Naive thymus-derived CD4-positive, alpha-beta T cell (primary cell): ENCODE results near the gene KCNJ11. TPM values are rescaled to one million over a fixed set of nuclear protein-coding genes. Genes with fewer than 3 reads are reported as not detected.

Experiments used
- ATAC-seq: fragments of 150-1000 bp; cut with Tn5 transposase; 2 replicates; pipeline ENCODE4 v1.10.0; 2021; ENCODE audit warnings: mild to moderate bottlenecking, moderate library complexity
- CTCF ChIA-PET: fragments of 350-600 bp; sonication (Branson Sonifier 250); formaldehyde crosslinking; loops from one replicate; lab custom pipeline; 2021; ENCODE audit warnings: antibody characterized with exemption; lab: Charles Lee
- POLR2A ChIA-PET: fragments of 350-600 bp; sonication (Branson Sonifier 250); formaldehyde crosslinking; loops from one replicate; lab custom pipeline; 2021; ENCODE audit warnings: antibody characterized with exemption, inconsistent platforms; lab: Charles Lee
- DNase-seq, 9 donors: peaks; one replicate each; pipeline versions ENCODE4 v3.0.0 to v3.0.0-alpha.2; 2020 to 2022; ENCODE audit warnings: mixed read lengths in 1 of 9
- H3K27ac ChIP-seq: one replicate; pipeline ENCODE4 v1.7.0; 2013; ENCODE audit warnings: mild to moderate bottlenecking, low read depth, low read length, moderate library complexity
- H3K27me3 ChIP-seq, 2 donors: one replicate each; pipeline ENCODE4 v1.7.0; 2013; ENCODE audit warnings: low read length in 2 of 2, mild to moderate bottlenecking in 2 of 2, moderate library complexity in 2 of 2; ENCODE audit not compliant: control insufficient read depth in 2 of 2, insufficient read depth in 2 of 2
- H3K36me3 ChIP-seq, 3 experiments: 1 replicate in 2 of 3; 2 replicates in 1 of 3; pipeline ENCODE4 v1.7.0; 2013; ENCODE audit warnings: low read length in 3 of 3, mild to moderate bottlenecking in 3 of 3, moderate library complexity in 1 of 3; ENCODE audit not compliant: insufficient read depth in 3 of 3, control insufficient read depth in 2 of 3
- H3K4me1 ChIP-seq, 2 donors: one replicate each; pipeline ENCODE4 v1.7.0; 2013; ENCODE audit warnings: low read length in 2 of 2, mild to moderate bottlenecking in 2 of 2, moderate library complexity in 1 of 2; ENCODE audit not compliant: control insufficient read depth in 2 of 2, insufficient read depth in 2 of 2
- H3K4me3 ChIP-seq: 2 replicates; pipeline ENCODE4 v1.7.0; 2013; ENCODE audit warnings: mild to moderate bottlenecking, low read length
- H3K9me3 ChIP-seq, 3 experiments: 1 replicate in 2 of 3; 2 replicates in 1 of 3; pipeline ENCODE4 v1.7.0; 2013; ENCODE audit warnings: low read length in 3 of 3; ENCODE audit not compliant: control insufficient read depth in 2 of 3
- H3K27ac Mint-ChIP-seq, 9 donors: one replicate each; pipeline ENCODE4 v1.8.0; 2020 to 2022; ENCODE audit warnings: mixed read lengths in 9 of 9, mild to moderate bottlenecking in 8 of 9, moderate library complexity in 5 of 9, inconsistent platforms in 2 of 9
- H3K27me3 Mint-ChIP-seq, 5 donors: one replicate each; pipeline ENCODE4 v1.8.0; 2021 to 2022; ENCODE audit warnings: mixed read lengths in 5 of 5, mild to moderate bottlenecking in 1 of 5
- H3K36me3 Mint-ChIP-seq, 5 donors: one replicate each; pipeline ENCODE4 v1.8.0; 2020 to 2022; ENCODE audit warnings: mixed read lengths in 5 of 5, mild to moderate bottlenecking in 3 of 5, inconsistent platforms in 1 of 5
- H3K4me1 Mint-ChIP-seq, 7 donors: one replicate each; pipeline ENCODE4 v1.8.0; 2020 to 2022; ENCODE audit warnings: mixed read lengths in 7 of 7, mild to moderate bottlenecking in 3 of 7, inconsistent platforms in 1 of 7
- H3K4me3 Mint-ChIP-seq, 10 donors: one replicate each; pipeline ENCODE4 v1.8.0; 2020 to 2022; ENCODE audit warnings: mild to moderate bottlenecking in 10 of 10, mixed read lengths in 10 of 10, moderate library complexity in 6 of 10, inconsistent platforms in 2 of 10
- H3K9me3 Mint-ChIP-seq, 11 donors: one replicate each; pipeline ENCODE4 v1.8.0; 2020 to 2022; ENCODE audit warnings: mixed read lengths in 11 of 11, mild to moderate bottlenecking in 4 of 11, inconsistent platforms in 1 of 11, moderate library complexity in 1 of 11
- intact Hi-C, 2 donors: fragments of 100-400 bp; cut with micrococcal nuclease; formaldehyde crosslinking; loops; one replicate each; pipeline ENCODE4 v1.15.1; 2023
- polyA plus RNA-seq, 2 donors: library from polyadenylated mRNA; unstranded; fragments of 300-500 nt; fragmentation: Illumina TruSeq; gene quantifications; one replicate each; pipeline ENCODE4 v1.2.3, GENCODE V29; 2021
- total RNA-seq, 6 experiments: library from RNA in 5 of 6; stranded (reverse) in 5 of 6; gene quantifications; 1 replicate in 5 of 6; 2 replicates in 1 of 6; pipeline ENCODE4 v1.2.3 and lab custom pipeline; 2021 to 2026

The KCNJ11 gene
- total and polyA plus RNA-seq, 7 experiments from 2014 or later: 0.24 to 1.4 (median 0.30) TPM; not detected in 4

DNA sequence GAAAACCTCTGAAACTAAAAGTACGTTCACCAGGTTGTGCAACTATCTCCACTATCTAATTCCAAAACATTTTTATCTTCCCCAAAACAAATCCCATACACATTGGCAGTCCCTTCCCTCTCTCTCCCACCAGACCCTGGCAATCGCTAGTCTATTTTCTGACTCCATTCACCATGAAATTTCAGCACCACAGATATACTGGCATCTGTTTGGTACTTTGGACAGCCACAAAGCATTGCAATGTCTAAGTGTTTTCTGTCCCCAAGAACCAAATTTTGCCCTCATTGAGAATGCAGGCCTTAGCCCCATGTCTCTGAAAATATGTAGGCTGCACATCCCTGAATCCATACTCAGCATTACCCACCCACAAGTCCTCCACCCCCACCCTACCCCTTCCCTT lies 28.0 kb upstream of the KCNJ11 start:
- intact Hi-C loops: no loop called here
- Histone ChIP-seq H3K4me1 (no peaks in the 10 kb centered on the region), H3K4me3 (no peak overlapping the region), H3K36me3 (no peaks in the 10 kb centered on the region), H3K27me3 (peaks cover 0 to 2% of the 10 kb centered on the region in 2 donors), H3K9me3 (no peaks in the 10 kb centered on the region), H3K27ac (no peak overlapping the region)
- Mint-ChIP-seq H3K27me3 (peaks cover 19 to 52% (median 34%) of the 10 kb centered on the region in 5 donors), H3K4me1 (peaks cover 0 to 40% (median 5%) of the 10 kb centered on the region in 7 donors), H3K9me3 (no peaks in the 10 kb centered on the region), H3K36me3 (no peaks in the 10 kb centered on the region), H3K4me3 (no peak overlapping the region), H3K27ac (no peak overlapping the region)
- CTCF ChIA-PET: no interaction called here
- DNase-seq (no peak), ATAC-seq (no peak)
- POLR2A ChIA-PET: no interaction called here

DNA sequence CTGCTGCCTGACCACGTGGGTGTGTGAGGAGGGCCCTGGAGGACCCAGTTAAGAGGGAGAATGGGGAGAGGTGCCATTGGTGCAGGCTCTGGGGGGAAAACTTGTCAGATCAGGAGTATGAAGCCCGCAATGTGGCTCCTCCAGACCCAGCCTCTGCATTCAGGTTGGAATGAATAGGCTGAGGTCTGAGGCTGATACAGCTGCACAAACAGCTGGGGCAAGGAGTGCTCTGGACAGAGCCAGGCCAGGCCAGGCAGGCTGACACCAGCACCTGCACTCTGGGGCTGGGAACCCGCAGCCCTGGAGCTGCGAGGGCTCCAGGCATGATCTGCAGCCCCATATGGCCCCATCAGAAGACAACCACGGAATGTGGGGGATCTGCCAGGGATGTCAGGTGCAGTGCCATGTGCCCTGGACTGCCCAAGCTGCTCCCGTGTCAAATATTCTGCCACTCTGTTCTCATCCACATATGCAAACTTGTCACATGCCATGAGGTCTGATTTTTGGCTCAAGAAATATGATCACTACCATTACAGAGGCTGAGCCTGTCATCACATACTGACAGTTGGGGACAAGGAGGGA lies 27.2 kb upstream of the KCNJ11 start:
- intact Hi-C loops: no loop called here
- Mint-ChIP-seq H3K27me3 (peaks cover 19 to 45% (median 31%) of the 10 kb centered on the region in 5 donors), H3K9me3 (no peaks in the 10 kb centered on the region), H3K27ac (peak overlapping the region in 1 of 9 donors; percentile 16), H3K4me3 (peak overlapping the region in 1 of 10 donors; percentile 29), H3K36me3 (no peaks in the 10 kb centered on the region), H3K4me1 (peaks cover 0 to 41% (median 5%) of the 10 kb centered on the region in 7 donors)
- ChIA-PET POLR2A (no interaction called here), CTCF (no interaction called here)
- no peaks in the 10 kb centered on the region for H3K9me3 ChIP-seq
- no peak overlapping the region for H3K4me3 ChIP-seq
- DNase-seq: no peak
- ATAC-seq: no peak
- no peaks in the 10 kb centered on the region for H3K4me1 ChIP-seq
- no peaks in the 10 kb centered on the region for H3K27me3 ChIP-seq
- H3K36me3 ChIP-seq: no peaks in the 10 kb centered on the region
- no peak overlapping the region for H3K27ac ChIP-seq

- no peaks in the 10 kb centered on the region for H3K36me3 ChIP-seq
- ATAC-seq (no peak), DNase-seq (no peak)
- ChIA-PET POLR2A (no interaction called here), CTCF (no interaction called here)
- peaks cover 19 to 41% (median 30%) of the 10 kb centered on the region in 5 donors for H3K27me3 Mint-ChIP-seq
- no peaks in the 10 kb centered on the region for H3K9me3 ChIP-seq
- H3K27ac Mint-ChIP-seq: no peak overlapping the region
- H3K4me1 Mint-ChIP-seq: peaks cover 0 to 41% (median 5%) of the 10 kb centered on the region in 7 donors
- no peaks in the 10 kb centered on the region for H3K4me1 ChIP-seq
- H3K27me3 ChIP-seq: no peaks in the 10 kb centered on the region
- H3K4me3 Mint-ChIP-seq: peak overlapping the region in 1 of 10 donors; percentile 29
- intact Hi-C loops: no loop called here
- H3K27ac ChIP-seq: no peak overlapping the region
- no peaks in the 10 kb centered on the region for H3K9me3 Mint-ChIP-seq
- H3K4me3 ChIP-seq: no peak overlapping the region
- H3K36me3 Mint-ChIP-seq: no peaks in the 10 kb centered on the region
Observed at GRCh38 chr11:17414992-17415391, 26.5 kb upstream of the KCNJ11 start.

GRCh38 chr11:17414317-17414737 lies 25.9 kb upstream of the KCNJ11 start:
- intact Hi-C loops: no loop called here
- no peaks in the 10 kb centered on the region for H3K36me3 Mint-ChIP-seq
- H3K9me3 Mint-ChIP-seq: no peaks in the 10 kb centered on the region
- H3K4me3 Mint-ChIP-seq: peak overlapping the region in 1 of 10 donors; percentile 72
- peak overlapping the region in 1 of 9 donors; percentile 84 for H3K27ac Mint-ChIP-seq
- ChIA-PET CTCF (no interaction called here), POLR2A (no interaction called here)
- Histone ChIP-seq H3K27me3 (no peaks in the 10 kb centered on the region), H3K4me3 (no peak overlapping the region), H3K27ac (no peak overlapping the region), H3K9me3 (no peaks in the 10 kb centered on the region), H3K4me1 (no peaks in the 10 kb centered on the region), H3K36me3 (no peaks in the 10 kb centered on the region)
- H3K27me3 Mint-ChIP-seq: peaks cover 14 to 34% (median 25%) of the 10 kb centered on the region in 5 donors
- ATAC-seq (no peak), DNase-seq (no peak)
- peaks cover 0 to 41% (median 5%) of the 10 kb centered on the region in 7 donors for H3K4me1 Mint-ChIP-seq

DNA sequence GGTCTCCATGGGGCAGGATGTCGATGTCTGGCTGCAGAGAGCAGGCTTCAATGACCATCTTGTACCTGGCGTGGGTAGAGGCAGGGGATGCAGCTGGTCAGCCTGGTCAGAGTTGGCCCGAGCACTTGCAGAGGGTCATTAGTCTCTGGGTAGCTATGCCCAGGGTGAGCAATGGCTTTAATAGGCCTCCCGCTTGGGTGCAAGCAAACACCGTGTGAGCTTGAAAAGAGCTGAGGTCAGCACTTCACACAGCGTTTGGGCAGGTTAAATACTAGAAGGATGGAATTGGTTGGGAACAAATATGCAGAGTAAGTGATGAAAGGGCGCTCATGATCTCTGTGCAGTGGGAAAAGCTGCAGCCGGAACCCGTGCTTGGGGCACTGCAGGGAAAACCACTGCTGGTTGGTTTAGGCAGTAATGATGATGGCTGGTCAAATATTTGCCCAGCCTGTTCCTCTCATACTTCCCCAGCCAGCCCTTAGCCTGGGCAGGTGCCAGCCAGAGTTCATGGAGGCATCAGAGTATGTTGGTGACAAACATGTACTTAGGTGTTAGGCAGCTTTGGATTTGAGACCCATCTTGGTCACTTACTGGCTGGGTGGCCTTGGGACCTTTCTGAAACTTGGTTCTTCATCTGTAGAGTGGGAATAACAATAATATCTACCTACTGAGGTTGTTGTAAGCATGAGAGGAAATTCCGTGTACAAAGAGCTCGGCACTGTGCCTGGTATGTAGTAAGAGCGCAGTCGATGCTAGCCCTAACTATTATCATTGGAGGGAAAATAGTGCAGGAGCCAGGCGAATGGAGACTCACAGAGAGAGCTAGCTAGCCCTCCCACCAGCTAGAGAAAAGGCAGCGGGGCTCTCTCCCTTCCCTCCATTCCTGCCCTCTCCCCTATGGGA lies 25.2 kb upstream of the KCNJ11 start:
- peaks cover 0 to 40% (median 5%) of the 10 kb centered on the region in 7 donors for H3K4me1 Mint-ChIP-seq
- H3K4me3 Mint-ChIP-seq: peak overlapping the region in 1 of 10 donors; percentile 72
- CTCF ChIA-PET: no interaction called here
- Histone ChIP-seq H3K27ac (no peak overlapping the region), H3K4me1 (no peaks in the 10 kb centered on the region), H3K9me3 (no peaks in the 10 kb centered on the region), H3K36me3 (no peaks in the 10 kb centered on the region), H3K27me3 (no peaks in the 10 kb centered on the region), H3K4me3 (no peak overlapping the region)
- peaks cover 7 to 27% (median 20%) of the 10 kb centered on the region in 5 donors for H3K27me3 Mint-ChIP-seq
- H3K36me3 Mint-ChIP-seq: no peaks in the 10 kb centered on the region
- H3K27ac Mint-ChIP-seq: peak overlapping the region in 1 of 9 donors; percentile 84
- ATAC-seq (no peak), DNase-seq (no peak)
- no peaks in the 10 kb centered on the region for H3K9me3 Mint-ChIP-seq
- POLR2A ChIA-PET: no interaction called here
- intact Hi-C loops: no loop called here

- Mint-ChIP-seq H3K4me1 (peaks cover 0 to 38% (median 5%) of the 10 kb centered on the region in 7 donors), H3K36me3 (no peaks in the 10 kb centered on the region), H3K27me3 (peaks cover 0 to 23% (median 17%) of the 10 kb centered on the region in 5 donors), H3K27ac (no peak overlapping the region), H3K4me3 (no peak overlapping the region), H3K9me3 (no peaks in the 10 kb centered on the region)
- H3K4me1 ChIP-seq: no peaks in the 10 kb centered on the region
- no peaks in the 10 kb centered on the region for H3K36me3 ChIP-seq
- H3K9me3 ChIP-seq: no peaks in the 10 kb centered on the region
- no peaks in the 10 kb centered on the region for H3K27me3 ChIP-seq
- POLR2A ChIA-PET: no interaction called here
- DNase-seq (no peak), ATAC-seq (no peak)
- H3K27ac ChIP-seq: no peak overlapping the region
- intact Hi-C loops: no loop called here
- no peak overlapping the region for H3K4me3 ChIP-seq
- CTCF ChIA-PET: interaction anchor here (1.3 kb wide), 1 partner anchor 30 kb away, joined by 3 read pairs; no protein-coding TSS in a partner anchor
Observed at GRCh38 chr11:17412488-17413180, 24.2 kb upstream of the KCNJ11 start.
